Calu3 (cell line): ENCODE measurements around the gene PPIH. TPM values are rescaled to one million over a fixed set of nuclear protein-coding genes. Genes with fewer than 3 reads are reported as not detected.
"Not testable (repeated sequence)": the region's sequence is repeated elsewhere in the genome, so short reads cannot be mapped to it uniquely, and the experiment has no call there.

ENCODE experiments used
- Bru-seq: library from RNA; stranded (reverse); fragments of 400-500 nt; gene quantifications from one replicate; lab custom pipeline; 2021; lab: Mats Ljungman, UMichigan
- BruChase-seq, 2 experiments: library from RNA; stranded (reverse); fragments of 400-500 nt; gene quantifications; one replicate each; lab custom pipeline; 2021; lab: Mats Ljungman, UMichigan
- BruUV-seq: library from RNA; stranded (reverse); fragments of 400-500 nt; replicated peaks from 2 replicates; lab custom pipeline; 2021; lab: Mats Ljungman, UMichigan
- CTCF ChIA-PET: fragments of 300-600 bp; sonication (Branson Sonifier 250); formaldehyde crosslinking; loops from one replicate; lab custom pipeline; 2022; ENCODE audit warnings: antibody characterized with exemption; lab: Charles Lee
- DNase-seq: peaks from one replicate; pipeline ENCODE4 v3.0.0; 2022
- H3K27ac Mint-ChIP-seq: one replicate; pipeline ENCODE4 v1.8.0; 2022; ENCODE audit warnings: mixed read lengths; ENCODE audit not compliant: unreplicated experiment
- H3K27me3 Mint-ChIP-seq: one replicate; pipeline ENCODE4 v1.8.0; 2022; ENCODE audit warnings: mixed read lengths; ENCODE audit not compliant: unreplicated experiment
- H3K36me3 Mint-ChIP-seq: one replicate; pipeline ENCODE4 v1.8.0; 2022; ENCODE audit warnings: mild to moderate bottlenecking, moderate library complexity, mixed read lengths; ENCODE audit not compliant: insufficient read depth, unreplicated experiment
- H3K4me1 Mint-ChIP-seq: one replicate; pipeline ENCODE4 v1.8.0; 2022; ENCODE audit warnings: mild to moderate bottlenecking, low read depth, mixed read lengths; ENCODE audit not compliant: unreplicated experiment
- H3K4me3 Mint-ChIP-seq: one replicate; pipeline ENCODE4 v1.8.0; 2022; ENCODE audit warnings: mild to moderate bottlenecking, low read depth, moderate library complexity, mixed read lengths; ENCODE audit not compliant: unreplicated experiment
- H3K9me3 Mint-ChIP-seq: one replicate; pipeline ENCODE4 v1.8.0; 2022; ENCODE audit warnings: low read depth, mixed read lengths; ENCODE audit not compliant: unreplicated experiment
- CTCF ChIP-seq: fragments of 200-600 bp; IDR thresholded peaks from one replicate; pipeline ENCODE4 v1.8.0; 2022; ENCODE audit warnings: antibody characterized with exemption; ENCODE audit not compliant: unreplicated experiment
- intact Hi-C: fragments of 100-400 bp; cut with micrococcal nuclease; formaldehyde crosslinking; loops from one replicate; pipeline ENCODE4 v1.10.0; 2022; ENCODE audit not compliant: unreplicated experiment
- long read RNA-seq: library from polyadenylated mRNA; stranded (forward); transcript quantifications from one replicate; pipeline ENCODE4 v2.0.0, GENCODE V29; 2022
- total RNA-seq: library from RNA; stranded (reverse); gene quantifications from 2 replicates; pipeline ENCODE4 v1.2.3, GENCODE V29; 2022

PPIH gene
- 58.6 and 68.3 TPM in 2 replicates for total RNA-seq
- percentile 87 among the genes with signal in this experiment for Bru-seq, nascent RNA
- percentile 80 among the genes with signal in this experiment for BruChase-seq, experiment 1, labeled RNA remaining after a 6-hour chase
- percentile 81 among the genes with signal in this experiment for BruChase-seq, experiment 2, labeled RNA remaining after a 2-hour chase
- long read RNA-seq, transcript PPIH-201 (10 exons, 752 nt) = major isoform, 26 of 62 reads
- long read RNA-seq, partial matches to known transcripts = 24 of 62 reads
- long read RNA-seq, other reads (novel, unspliced or antisense) = 12 of 62 reads

DNA sequence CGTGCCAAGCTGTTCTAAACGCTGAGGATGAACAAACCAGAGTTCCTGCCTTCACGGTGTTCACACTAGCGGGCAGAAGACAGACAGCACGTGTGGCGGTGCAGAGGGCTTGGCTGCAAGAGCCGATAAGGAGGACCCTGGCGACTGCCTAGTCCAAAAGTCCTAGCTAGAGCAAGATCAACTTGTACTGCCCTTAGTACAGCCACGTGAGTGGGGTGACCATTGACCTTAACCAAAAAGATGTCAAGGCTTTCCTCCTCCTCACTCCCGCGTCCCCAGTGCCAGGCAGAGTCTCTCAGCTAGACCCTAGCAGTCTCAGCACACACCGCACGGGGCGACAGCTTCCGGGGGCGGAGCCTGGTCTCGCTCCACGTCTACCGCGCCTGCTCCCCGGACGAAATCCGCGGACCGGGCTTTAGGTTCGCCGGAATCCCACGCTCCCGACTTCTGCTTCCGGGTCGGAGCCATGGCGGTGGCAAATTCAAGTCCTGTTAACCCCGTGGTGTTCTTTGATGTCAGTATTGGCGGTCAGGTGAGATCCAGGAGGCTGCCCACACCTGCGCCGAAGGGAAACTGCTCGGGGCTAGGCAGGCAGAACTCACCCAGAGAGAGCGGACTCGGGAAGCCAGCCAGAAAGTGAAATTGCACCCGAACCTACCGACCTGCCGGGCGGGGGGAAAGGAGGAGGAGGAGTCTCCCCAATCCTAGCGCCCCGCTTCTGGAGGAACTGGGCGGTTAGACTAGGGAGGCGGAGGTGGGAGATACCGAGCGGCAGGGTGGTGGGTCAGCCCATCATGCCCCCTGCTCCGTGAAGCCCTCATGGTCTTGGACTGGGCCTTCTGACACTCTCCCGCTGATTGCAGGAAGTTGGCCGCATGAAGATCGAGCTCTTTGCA lies at the start of gene PPIH:
Gene PPIH, plus strand, starts transcription at position 443 of the 896 bp plus-strand sequence. Its CDS starts 24 bp downstream, at position 467.
- CTCF ChIA-PET = interaction anchor here (0.5 to 1.6 kb wide), 6 partner anchors 19 to 489 kb away, joined by 3 to 4 read pairs (median 3); partner anchors contain the start of gene YBX1
- peak within 1 kb of the TSS; percentile 93 for H3K27ac Mint-ChIP-seq
- DNase-seq = peak; percentile 95
- intact Hi-C loops = no loop called here
- H3K27me3 Mint-ChIP-seq = no peaks in the 10 kb centered on the region
- H3K4me1 Mint-ChIP-seq = peaks cover 18% of the 10 kb centered on the region
- TSS peak; percentile 92 for BruUV-seq
- peak; percentile 45 for TF ChIP-seq CTCF
- peak within 1 kb of the TSS; percentile 85 for H3K4me3 Mint-ChIP-seq
- no peaks in the 10 kb centered on the region for H3K9me3 Mint-ChIP-seq
- peaks cover 29% of the 10 kb centered on the region for H3K36me3 Mint-ChIP-seq

DNA sequence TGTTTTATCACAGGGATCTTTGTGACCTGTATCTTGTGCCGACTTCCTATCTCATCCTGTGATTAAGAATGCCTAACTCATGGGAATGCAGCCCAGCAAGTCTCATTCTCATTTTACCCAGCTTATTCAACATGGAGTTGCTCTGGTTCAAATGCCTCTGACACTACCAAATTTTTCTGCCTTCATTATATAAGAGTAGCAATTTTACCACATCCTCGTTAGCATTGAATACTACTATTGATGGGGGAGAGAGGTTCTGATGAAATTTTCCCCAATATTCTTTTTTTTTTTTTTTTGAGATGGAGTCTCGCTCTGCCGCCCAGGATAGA lies 44.5 kb upstream of the PPIH start:
- DNase-seq = no peak
- intact Hi-C loops = no loop called here
- no peak for TF ChIP-seq CTCF
- no peaks in the 10 kb centered on the region for H3K36me3 Mint-ChIP-seq
- CTCF ChIA-PET = interaction anchor here (0.7 kb wide), 1 partner anchor 17 kb away, joined by 4 read pairs; no protein-coding TSS in a partner anchor
- H3K4me1 Mint-ChIP-seq = no peaks in the 10 kb centered on the region
- no TSS peak for BruUV-seq
- no peaks in the 10 kb centered on the region for H3K27me3 Mint-ChIP-seq
- H3K9me3 Mint-ChIP-seq = no peaks in the 10 kb centered on the region
- H3K27ac Mint-ChIP-seq = no peak overlapping the region
- no peak overlapping the region for H3K4me3 Mint-ChIP-seq

GRCh38 chr1:42618866-42619265 lies 39.4 kb upstream of the PPIH start:
- BruUV-seq = no TSS peak
- CTCF ChIA-PET = no interaction called here
- peaks cover 15% of the 10 kb centered on the region for H3K27me3 Mint-ChIP-seq
- no peak for DNase-seq
- intact Hi-C loops = no loop called here
- H3K27ac Mint-ChIP-seq = no peak overlapping the region
- H3K9me3 Mint-ChIP-seq = no peaks in the 10 kb centered on the region
- H3K36me3 Mint-ChIP-seq = no peaks in the 10 kb centered on the region
- TF ChIP-seq CTCF = no peak
- no peak overlapping the region for H3K4me3 Mint-ChIP-seq
- H3K4me1 Mint-ChIP-seq = no peaks in the 10 kb centered on the region

DNA sequence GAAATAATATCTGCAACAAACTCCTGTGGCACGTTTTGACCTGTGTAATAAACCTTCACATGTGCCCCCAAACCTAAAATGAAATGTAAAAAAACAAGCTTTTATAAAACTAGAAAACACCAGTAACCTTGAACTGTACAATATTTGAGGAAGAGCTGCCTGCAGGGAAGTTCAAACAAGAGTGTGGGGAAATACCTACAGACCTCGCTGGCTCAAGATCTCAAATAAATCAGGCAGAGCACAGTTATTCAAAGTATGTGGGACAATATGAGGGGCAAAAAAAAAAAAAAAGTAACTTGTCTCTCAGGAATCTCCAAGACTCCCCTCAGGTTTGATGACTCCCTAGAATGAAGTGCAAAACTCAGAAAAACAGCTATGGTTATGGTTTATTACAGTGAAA lies 37.9 kb upstream of the PPIH start:
- CTCF ChIA-PET = no interaction called here
- no TSS peak for BruUV-seq
- no peak for TF ChIP-seq CTCF

GRCh38 chr1:42621180-42621579 lies 37.0 kb upstream of the PPIH start:
- BruUV-seq, H3K4me1 Mint-ChIP-seq, H3K4me3 Mint-ChIP-seq, H3K27ac Mint-ChIP-seq, H3K9me3 Mint-ChIP-seq, DNase-seq, intact Hi-C loops, H3K36me3 Mint-ChIP-seq: not testable (repeated sequence)
- H3K27me3 Mint-ChIP-seq = peaks cover 15% of the 10 kb centered on the region
- CTCF ChIA-PET = interaction anchor here (0.6 kb wide), 1 partner anchor 358 kb away, joined by 6 read pairs; no protein-coding TSS in a partner anchor

More for the DNA sequence above, 37.9 kb upstream of the PPIH start:
- H3K27me3 Mint-ChIP-seq = peaks cover 15% of the 10 kb centered on the region
- no peaks in the 10 kb centered on the region for H3K4me1 Mint-ChIP-seq
- H3K27ac Mint-ChIP-seq = no peak overlapping the region
- DNase-seq = no peak
- H3K36me3 Mint-ChIP-seq = no peaks in the 10 kb centered on the region
- peaks cover 3% of the 10 kb centered on the region for H3K9me3 Mint-ChIP-seq
- intact Hi-C loops = no loop called here
- no peak overlapping the region for H3K4me3 Mint-ChIP-seq

GRCh38 chr1:42627205-42627604 lies 31.0 kb upstream of the PPIH start:
- intact Hi-C loops, H3K4me1 Mint-ChIP-seq, H3K9me3 Mint-ChIP-seq, H3K36me3 Mint-ChIP-seq, H3K4me3 Mint-ChIP-seq, BruUV-seq, H3K27ac Mint-ChIP-seq, DNase-seq, H3K27me3 Mint-ChIP-seq, CTCF ChIA-PET: not testable (repeated sequence)
